ENCODE data around the gene HS6ST3.

The HS6ST3 gene

GRCh38 chr13:96779691-96780090 lies 689.8 kb downstream of the HS6ST3 start:
- no peak for DNase-seq (ENCODE audit: low read depth)
- TF ChIP-seq CTCF (IDR thresholded peaks at IDR 0.05; ENCODE audit: control insufficient read depth, extremely low read depth, insufficient read depth): no peak

GRCh38 chr13:96780105-96780504 lies 690.2 kb downstream of the HS6ST3 start:
- DNase-seq (ENCODE audit: low read depth): no peak
- TF ChIP-seq CTCF (IDR thresholded peaks at IDR 0.05; ENCODE audit: control insufficient read depth, extremely low read depth, insufficient read depth): no peak
- H3K4me3 ChIP-seq (ENCODE audit: low read depth, low read length): no peak overlapping the region

More at GRCh38 chr13:96779691-96780090, 689.8 kb downstream of the HS6ST3 start:
- H3K4me3 ChIP-seq (ENCODE audit: low read depth, low read length): no peak overlapping the region

GRCh38 chr13:96781141-96781540 lies 691.2 kb downstream of the HS6ST3 start:
- no peak for TF ChIP-seq CTCF (IDR thresholded peaks at IDR 0.05; ENCODE audit: control insufficient read depth, extremely low read depth, insufficient read depth)
- H3K4me3 ChIP-seq (ENCODE audit: low read depth, low read length): no peak overlapping the region
- no peak for DNase-seq (ENCODE audit: low read depth)

- DNase-seq (ENCODE audit: low read depth): no peak
- TF ChIP-seq CTCF (IDR thresholded peaks at IDR 0.05; ENCODE audit: control insufficient read depth, extremely low read depth, insufficient read depth): no peak
- H3K4me3 ChIP-seq (ENCODE audit: low read depth, low read length): no peak overlapping the region
Measured at GRCh38 chr13:96782186-96782585, 692.3 kb downstream of the HS6ST3 start.

GRCh38 chr13:96783057-96783456 lies 693.1 kb downstream of the HS6ST3 start:
- no peak for DNase-seq (ENCODE audit: low read depth)
- TF ChIP-seq CTCF (IDR thresholded peaks at IDR 0.05; ENCODE audit: control insufficient read depth, extremely low read depth, insufficient read depth): no peak
- H3K4me3 ChIP-seq (ENCODE audit: low read depth, low read length): no peak overlapping the region

GRCh38 chr13:96783511-96783910 lies 693.6 kb downstream of the HS6ST3 start:
- no peak for DNase-seq (ENCODE audit: low read depth)

More at GRCh38 chr13:96783511-96783910, 693.6 kb downstream of the HS6ST3 start:
- no peak overlapping the region for H3K4me3 ChIP-seq (ENCODE audit: low read depth, low read length)
- TF ChIP-seq CTCF (IDR thresholded peaks at IDR 0.05; ENCODE audit: control insufficient read depth, extremely low read depth, insufficient read depth): no peak
